H1 (cell line): Measurements from ENCODE around the gene PDE1C. TPM values are rescaled to one million over a fixed set of nuclear protein-coding genes. Genes with fewer than 3 reads are reported as not detected.

Source experiments
- CTCF ChIA-PET: fragments of 300-600 bp; sonication (Branson Sonifier 250); formaldehyde crosslinking; loops from one replicate; lab custom pipeline; 2021; ENCODE audit not compliant: partially characterized antibody; lab: Charles Lee
- POLR2A ChIA-PET: fragments of 300-600 bp; sonication (Branson Sonifier 250); formaldehyde crosslinking; loops from one replicate; lab custom pipeline; 2021; ENCODE audit warnings: inconsistent platforms; ENCODE audit not compliant: partially characterized antibody; lab: Charles Lee
- DNase-seq, 2 experiments: peaks; one replicate each; pipeline versions ENCODE4 v3.0.0 to v3.0.0-alpha.2; 2010 to 2022; ENCODE audit warnings: low spot score in 2 of 2, low read depth in 1 of 2, mixed read lengths in 1 of 2
- FAIRE-seq: peaks from 2 replicates; lab custom pipeline; 2011; peaks lifted over from hg19 to GRCh38; lab: Jason Lieb, UNC
- H2AFZ ChIP-seq: 2 replicates; pipeline ENCODE4 v1.8.1; 2012; ENCODE audit warnings: low read length, inconsistent platforms
- H2AK5ac ChIP-seq: 2 replicates; pipeline ENCODE4 v1.6.1; 2013; ENCODE audit warnings: low read depth, low read length
- H2BK120ac ChIP-seq: replicated peaks from 2 replicates; pipeline ENCODE3; 2013; ENCODE audit warnings: low read depth, low read length, inconsistent platforms
- H2BK12ac ChIP-seq: 2 replicates; pipeline ENCODE4 v1.6.1; 2013; ENCODE audit warnings: low read depth, low read length
- H2BK15ac ChIP-seq: 2 replicates; pipeline ENCODE4 v1.6.1; 2013; ENCODE audit warnings: low read length
- H2BK20ac ChIP-seq: 2 replicates; pipeline ENCODE4 v1.6.1; 2013; ENCODE audit warnings: low read length
- H2BK5ac ChIP-seq: 2 replicates; pipeline ENCODE4 v1.6.1; 2013; ENCODE audit warnings: low read depth, low read length
- H3K14ac ChIP-seq: 2 replicates; pipeline ENCODE4 v1.6.1; 2013; ENCODE audit warnings: inconsistent platforms; ENCODE audit not compliant: insufficient read length
- H3K18ac ChIP-seq: 2 replicates; pipeline ENCODE4 v1.6.1; 2013; ENCODE audit warnings: low read length; ENCODE audit errors: extremely low read depth
- H3K23ac ChIP-seq: 2 replicates; pipeline ENCODE4 v1.6.1; 2013; ENCODE audit warnings: inconsistent platforms; ENCODE audit not compliant: insufficient read length
- H3K23me2 ChIP-seq: 2 replicates; pipeline ENCODE4 v1.6.1; 2013; ENCODE audit warnings: low read depth, low read length
- H3K27ac ChIP-seq: 2 replicates; pipeline ENCODE4 v1.6.1; 2011; ENCODE audit warnings: low read depth, low read length, inconsistent platforms
- H3K27me3 ChIP-seq, 4 experiments: replicated peaks in 1 of 4; 1 replicate in 1 of 4; 2 replicates in 3 of 4; pipeline versions ENCODE4 v1.6.1 to v1.8.1; 2011 to 2013; ENCODE audit warnings: low read length in 3 of 4, mild to moderate bottlenecking in 3 of 4, inconsistent platforms in 2 of 4, mixed read lengths in 2 of 4, moderate library complexity in 1 of 4; ENCODE audit not compliant: control insufficient read depth in 3 of 4, insufficient read depth in 3 of 4; ENCODE audit errors: extremely low read depth in 1 of 4
- H3K36me3 ChIP-seq, 4 experiments: 2 replicates each; pipeline versions ENCODE4 v1.6.1 to v1.8.1; 2011 to 2013; ENCODE audit warnings: mild to moderate bottlenecking in 4 of 4, low read length in 3 of 4, moderate library complexity in 2 of 4, control low read depth in 1 of 4, inconsistent platforms in 1 of 4; ENCODE audit not compliant: insufficient read depth in 4 of 4, control insufficient read depth in 2 of 4
- H3K4ac ChIP-seq: replicated peaks from 2 replicates; pipeline ENCODE3; 2013; ENCODE audit warnings: low read length, low read depth, mixed read lengths, inconsistent platforms; ENCODE audit not compliant: insufficient read length
- H3K4me1 ChIP-seq, 4 experiments: replicated peaks in 1 of 4; 1 replicate in 1 of 4; 2 replicates in 3 of 4; pipeline versions ENCODE4 v1.6.1 to v1.8.1; 2011 to 2013; ENCODE audit warnings: low read length in 3 of 4, inconsistent platforms in 2 of 4, mixed read lengths in 1 of 4; ENCODE audit not compliant: insufficient read depth in 4 of 4, control insufficient read depth in 3 of 4
- H3K4me2 ChIP-seq, 2 experiments: 2 replicates each; pipeline versions ENCODE4 v1.6.1 to v1.8.1; 2011 to 2013; ENCODE audit warnings: low read depth in 2 of 2, low read length in 2 of 2, control low read depth in 1 of 2, inconsistent platforms in 1 of 2, mild to moderate bottlenecking in 1 of 2; ENCODE audit not compliant: insufficient read depth in 1 of 2
- H3K4me3 ChIP-seq, 4 experiments: fragments of 200-600, 300-600 bp in 1 of 4; sonication (generic), shearing (Covaris generic), sonication (Bioruptor Twin) in 1 of 4; 2 replicates each; pipeline versions ENCODE4 v1.5.1 to v1.8.1; 2011 to 2016; ENCODE audit warnings: low read length in 4 of 4, low read depth in 3 of 4, control low read depth in 2 of 4, inconsistent platforms in 2 of 4, mild to moderate bottlenecking in 2 of 4, mixed read lengths in 1 of 4, moderate library complexity in 1 of 4; ENCODE audit not compliant: insufficient read depth in 2 of 4; ENCODE audit errors: extremely low read depth in 1 of 4
- H3K56ac ChIP-seq: replicated peaks from 2 replicates; pipeline ENCODE3; 2013; ENCODE audit warnings: low read depth, mild to moderate bottlenecking, mixed read lengths, low read length, inconsistent platforms; ENCODE audit not compliant: insufficient read length
- H3K79me1 ChIP-seq: 2 replicates; pipeline ENCODE4 v1.6.1; 2013; ENCODE audit warnings: low read depth, low read length, control low read depth
- H3K79me2 ChIP-seq, 2 experiments: 2 replicates each; pipeline versions ENCODE4 v1.6.1 to v1.8.1; 2012 to 2013; ENCODE audit warnings: low read length in 2 of 2, mild to moderate bottlenecking in 2 of 2, inconsistent platforms in 1 of 2; ENCODE audit not compliant: insufficient read depth in 2 of 2, control insufficient read depth in 1 of 2
- H3K9ac ChIP-seq, 4 experiments: replicated peaks in 1 of 4; 1 replicate in 1 of 4; 2 replicates in 3 of 4; pipeline versions ENCODE4 v1.6.1 to v1.8.1; 2011 to 2013; ENCODE audit warnings: low read depth in 3 of 4, low read length in 3 of 4, control low read depth in 2 of 4, mild to moderate bottlenecking in 2 of 4, moderate library complexity in 2 of 4, inconsistent platforms in 1 of 4; ENCODE audit errors: extremely low read depth in 1 of 4
- H3K9me3 ChIP-seq, 2 experiments: 2 replicates each; pipeline versions ENCODE4 v1.6.1 to v1.8.1; 2012 to 2013; ENCODE audit warnings: mild to moderate bottlenecking in 2 of 2, moderate library complexity in 2 of 2, control low read depth in 1 of 2, inconsistent platforms in 1 of 2, low read depth in 1 of 2, low read length in 1 of 2, mixed read lengths in 1 of 2; ENCODE audit not compliant: insufficient read depth in 2 of 2
- H4K20me1 ChIP-seq, 2 experiments: replicated peaks in 1 of 2; 2 replicates each; pipeline versions ENCODE3 to v1.8.1; 2011 to 2013; ENCODE audit warnings: inconsistent platforms in 2 of 2, low read length in 2 of 2, mild to moderate bottlenecking in 1 of 2; ENCODE audit not compliant: insufficient read depth in 2 of 2, control insufficient read depth in 1 of 2
- H4K5ac ChIP-seq: 2 replicates; pipeline ENCODE4 v1.6.1; 2013; ENCODE audit warnings: low read length, low read depth, mixed read lengths, inconsistent platforms; ENCODE audit not compliant: insufficient read length
- H4K8ac ChIP-seq: 2 replicates; pipeline ENCODE4 v1.8.0; 2013; ENCODE audit warnings: mild to moderate bottlenecking, moderate library complexity, low read length, inconsistent platforms; ENCODE audit not compliant: insufficient read depth; ENCODE audit errors: extremely low read depth
- H4K91ac ChIP-seq: replicated peaks from 2 replicates; pipeline ENCODE3; 2013; ENCODE audit warnings: low read length, mixed read lengths, inconsistent platforms; ENCODE audit not compliant: insufficient read length
- JUND ChIP-seq: IDR thresholded peaks from 2 replicates; pipeline ENCODE4 v1.6.1; 2011; ENCODE audit warnings: mild to moderate bottlenecking, improper control_type of control experiment, low read length
- SRF ChIP-seq: IDR thresholded peaks from 2 replicates; pipeline ENCODE4 v1.6.1; 2011; ENCODE audit warnings: mild to moderate bottlenecking, low read depth, low read length, moderate library complexity
- polyA plus RNA-seq, 7 experiments: library from polyadenylated mRNA; depleted of rRNA in 3 of 7; stranded (reverse) in 5 of 7; unstranded in 2 of 7; fragments of >200 nt in 5 of 7; fragments of 200-250 nt in 2 of 7; gene quantifications; 1 replicate in 5 of 7; 2 replicates in 1 of 7; 4 replicates in 1 of 7; pipeline versions ENCODE4 v1.2.1 to v1.2.3, GENCODE V29; 2011 to 2013; ENCODE audit warnings: missing spikeins in 2 of 7, mixed read lengths in 2 of 7
- total RNA-seq: library from RNA; stranded (reverse); fragmentation: NEBNext Ultra II Directional; extraction: Animal tissue kit (Norgen Biotek cat#: 25700); gene quantifications from 2 replicates; pipeline ENCODE4 v1.2.1, GENCODE V29; 2021
- TF ChIP-seq, protein P1 (sequence below): IDR thresholded peaks from 2 replicates; pipeline ENCODE4 v1.6.1; 2012; ENCODE audit warnings: inconsistent platforms
- TF ChIP-seq, protein P2 (sequence below): IDR thresholded peaks from 2 replicates; pipeline ENCODE4 v1.6.1; 2011; ENCODE audit warnings: low read depth, mild to moderate bottlenecking, low read length; ENCODE audit not compliant: insufficient read depth

The PDE1C gene
- total and polyA plus RNA-seq, 2 of the 8 experiments (the other 6 are each of a cell fraction or from before 2014, with no cell fraction given): 0.11 to 1.1 TPM

DNA sequence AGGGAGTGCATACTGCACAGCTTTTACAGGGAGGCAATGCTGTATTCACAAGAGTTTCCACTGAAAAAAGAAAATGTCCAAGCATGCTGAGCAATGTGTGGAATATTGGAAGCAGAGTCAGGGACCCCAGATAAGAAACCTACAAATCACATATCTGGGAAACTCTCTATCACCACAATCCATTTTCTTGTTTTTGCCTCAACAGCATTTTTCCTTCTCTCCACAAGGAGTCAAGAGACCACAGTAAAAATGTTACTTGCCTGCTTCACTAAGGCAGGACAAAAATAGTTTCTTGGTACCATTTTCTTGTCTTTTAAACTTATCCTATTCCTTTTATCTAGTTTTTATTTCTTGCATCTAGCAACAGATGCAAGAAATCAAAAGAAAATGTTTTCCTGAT, 19.5 kb upstream of the PDE1C start:
- Histone ChIP-seq H3K4me1 (no peaks in the 10 kb centered on the region), H2AK5ac (no peak overlapping the region), H3K23ac (no peak overlapping the region), H3K18ac (no peak overlapping the region), H3K27ac (no peak overlapping the region), H3K4me3 (no peak overlapping the region), H3K79me2 (no peaks in the 10 kb centered on the region), H3K9me3 (no peaks in the 10 kb centered on the region; a peak in 1 of 4 replicates), H2BK20ac (no peak overlapping the region), H2BK12ac (no peak overlapping the region), H3K14ac (no peak overlapping the region), H3K23me2 (no peaks in the 10 kb centered on the region), H4K8ac (no peak overlapping the region), H4K91ac (no peak overlapping the region), H4K20me1 (no peaks in the 10 kb centered on the region), H3K27me3 (no peaks in the 10 kb centered on the region), H3K36me3 (no peaks in the 10 kb centered on the region)
- POLR2A ChIA-PET: no interaction called here
- no peak for FAIRE-seq
- TF ChIP-seq, protein P1, sequence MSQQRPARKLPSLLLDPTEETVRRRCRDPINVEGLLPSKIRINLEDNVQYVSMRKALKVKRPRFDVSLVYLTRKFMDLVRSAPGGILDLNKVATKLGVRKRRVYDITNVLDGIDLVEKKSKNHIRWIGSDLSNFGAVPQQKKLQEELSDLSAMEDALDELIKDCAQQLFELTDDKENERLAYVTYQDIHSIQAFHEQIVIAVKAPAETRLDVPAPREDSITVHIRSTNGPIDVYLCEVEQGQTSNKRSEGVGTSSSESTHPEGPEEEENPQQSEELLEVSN: no peak
- TF ChIP-seq SRF: no peak
- TF ChIP-seq, protein P2, sequence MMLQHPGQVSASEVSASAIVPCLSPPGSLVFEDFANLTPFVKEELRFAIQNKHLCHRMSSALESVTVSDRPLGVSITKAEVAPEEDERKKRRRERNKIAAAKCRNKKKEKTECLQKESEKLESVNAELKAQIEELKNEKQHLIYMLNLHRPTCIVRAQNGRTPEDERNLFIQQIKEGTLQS: no peak
- TF ChIP-seq JUND: no peak
- TF ChIP-seq, all 59 proteins: peak for 0
- no peak overlapping the region for H3K56ac ChIP-seq
- no peak overlapping the region for H3K4ac ChIP-seq
- H3K9ac ChIP-seq: no peak overlapping the region
- H4K5ac ChIP-seq: no peak overlapping the region
- no peak overlapping the region for H2BK5ac ChIP-seq
- no peak overlapping the region for H2BK15ac ChIP-seq
- H2BK120ac ChIP-seq: no peak overlapping the region
- H3K4me2 ChIP-seq: no peak overlapping the region
- DNase-seq: no peak
- H3K79me1 ChIP-seq: no peaks in the 10 kb centered on the region
- no peak overlapping the region for H2AFZ ChIP-seq
- CTCF ChIA-PET: interaction anchor here (1.1 to 1.3 kb wide), 4 partner anchors 8 to 108 kb away, joined by 3 to 4 read pairs (median 3); no protein-coding TSS in a partner anchor
